OCI-LY1 (cell line): ENCODE measurements around the gene SYK.

Experiments used
- CTCF ChIP-seq: fragments of 200-600 bp; sonication (generic), shearing (Covaris generic); IDR thresholded peaks from 2 replicates; pipeline ENCODE4 v1.5.1; 2017; ENCODE audit warnings: mild to moderate bottlenecking, antibody characterized with exemption, low read length, moderate library complexity, mixed read lengths
- EZH2 ChIP-seq: fragments of 200-600 bp; sonication (generic), shearing (Covaris generic); IDR thresholded peaks from 2 replicates; pipeline ENCODE4 v1.8.0; 2017; ENCODE audit warnings: borderline replicate concordance, mixed run types, mild to moderate bottlenecking, antibody characterized with exemption, low read length, moderate library complexity, mixed read lengths

DNA sequence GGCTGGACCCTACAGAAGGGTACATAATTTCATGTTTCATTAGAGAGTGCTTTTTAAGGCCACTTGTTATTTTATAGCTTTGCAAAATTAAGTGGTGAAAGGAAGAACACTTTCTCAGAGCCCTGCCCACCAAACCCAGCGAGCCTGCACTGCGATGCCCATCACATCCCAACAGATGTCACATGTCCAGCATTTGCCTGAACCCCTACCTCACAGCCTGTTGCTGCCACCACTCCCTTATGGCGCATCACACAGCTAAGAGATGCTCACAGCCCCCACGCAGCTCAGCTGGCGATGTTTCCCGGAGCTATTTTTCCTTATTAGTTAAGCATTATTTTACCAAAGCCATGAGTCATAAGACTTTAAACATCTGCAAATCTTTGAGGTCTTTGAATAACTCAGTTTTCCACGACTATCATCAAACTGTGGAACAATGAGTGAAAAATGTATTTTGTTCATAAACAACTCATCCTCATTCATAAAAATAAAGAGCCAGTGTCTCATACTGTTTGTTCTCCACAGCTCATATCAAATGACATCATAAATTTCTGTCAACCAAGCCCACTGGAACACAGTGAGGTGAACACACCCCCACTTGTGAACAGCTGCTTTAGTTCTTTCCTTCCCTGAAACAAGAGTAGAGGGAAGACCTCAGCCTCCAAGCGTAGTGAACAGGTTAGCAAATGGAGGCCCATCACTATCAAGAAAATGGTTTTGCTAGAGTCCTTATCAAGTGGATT is 104.9 kb downstream of the SYK start:
- TF ChIP-seq CTCF, result no peak
- TF ChIP-seq EZH2, result no peak
